HL-60 (cell line): Measurements from ENCODE around the gene AK8.

Experiments used
- GABPA ChIP-seq: IDR thresholded peaks from 2 replicates; pipeline ENCODE4 v1.6.1; 2012; ENCODE audit warnings: low read depth
- POLR2AphosphoS5 ChIP-seq: IDR thresholded peaks from 2 replicates; pipeline ENCODE4 v1.6.1; 2012; ENCODE audit warnings: low read depth
- TF ChIP-seq, protein P1 (sequence below): IDR thresholded peaks from one replicate; pipeline ENCODE4 v1.5.1; 2011; ENCODE audit warnings: low read length, control low read depth, inconsistent platforms; ENCODE audit not compliant: insufficient read depth
- TF ChIP-seq, protein P2 (sequence below): IDR thresholded peaks from 2 replicates; pipeline ENCODE4 v1.6.1; 2012; ENCODE audit warnings: low read depth; ENCODE audit not compliant: insufficient replicate concordance

GRCh38 chr9:132733260-132733815 lies 144.7 kb downstream of the AK8 start:
- TF ChIP-seq, protein P1, sequence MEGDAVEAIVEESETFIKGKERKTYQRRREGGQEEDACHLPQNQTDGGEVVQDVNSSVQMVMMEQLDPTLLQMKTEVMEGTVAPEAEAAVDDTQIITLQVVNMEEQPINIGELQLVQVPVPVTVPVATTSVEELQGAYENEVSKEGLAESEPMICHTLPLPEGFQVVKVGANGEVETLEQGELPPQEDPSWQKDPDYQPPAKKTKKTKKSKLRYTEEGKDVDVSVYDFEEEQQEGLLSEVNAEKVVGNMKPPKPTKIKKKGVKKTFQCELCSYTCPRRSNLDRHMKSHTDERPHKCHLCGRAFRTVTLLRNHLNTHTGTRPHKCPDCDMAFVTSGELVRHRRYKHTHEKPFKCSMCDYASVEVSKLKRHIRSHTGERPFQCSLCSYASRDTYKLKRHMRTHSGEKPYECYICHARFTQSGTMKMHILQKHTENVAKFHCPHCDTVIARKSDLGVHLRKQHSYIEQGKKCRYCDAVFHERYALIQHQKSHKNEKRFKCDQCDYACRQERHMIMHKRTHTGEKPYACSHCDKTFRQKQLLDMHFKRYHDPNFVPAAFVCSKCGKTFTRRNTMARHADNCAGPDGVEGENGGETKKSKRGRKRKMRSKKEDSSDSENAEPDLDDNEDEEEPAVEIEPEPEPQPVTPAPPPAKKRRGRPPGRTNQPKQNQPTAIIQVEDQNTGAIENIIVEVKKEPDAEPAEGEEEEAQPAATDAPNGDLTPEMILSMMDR, result no peak
- no peak for TF ChIP-seq POLR2AphosphoS5
- TF ChIP-seq, protein P2, sequence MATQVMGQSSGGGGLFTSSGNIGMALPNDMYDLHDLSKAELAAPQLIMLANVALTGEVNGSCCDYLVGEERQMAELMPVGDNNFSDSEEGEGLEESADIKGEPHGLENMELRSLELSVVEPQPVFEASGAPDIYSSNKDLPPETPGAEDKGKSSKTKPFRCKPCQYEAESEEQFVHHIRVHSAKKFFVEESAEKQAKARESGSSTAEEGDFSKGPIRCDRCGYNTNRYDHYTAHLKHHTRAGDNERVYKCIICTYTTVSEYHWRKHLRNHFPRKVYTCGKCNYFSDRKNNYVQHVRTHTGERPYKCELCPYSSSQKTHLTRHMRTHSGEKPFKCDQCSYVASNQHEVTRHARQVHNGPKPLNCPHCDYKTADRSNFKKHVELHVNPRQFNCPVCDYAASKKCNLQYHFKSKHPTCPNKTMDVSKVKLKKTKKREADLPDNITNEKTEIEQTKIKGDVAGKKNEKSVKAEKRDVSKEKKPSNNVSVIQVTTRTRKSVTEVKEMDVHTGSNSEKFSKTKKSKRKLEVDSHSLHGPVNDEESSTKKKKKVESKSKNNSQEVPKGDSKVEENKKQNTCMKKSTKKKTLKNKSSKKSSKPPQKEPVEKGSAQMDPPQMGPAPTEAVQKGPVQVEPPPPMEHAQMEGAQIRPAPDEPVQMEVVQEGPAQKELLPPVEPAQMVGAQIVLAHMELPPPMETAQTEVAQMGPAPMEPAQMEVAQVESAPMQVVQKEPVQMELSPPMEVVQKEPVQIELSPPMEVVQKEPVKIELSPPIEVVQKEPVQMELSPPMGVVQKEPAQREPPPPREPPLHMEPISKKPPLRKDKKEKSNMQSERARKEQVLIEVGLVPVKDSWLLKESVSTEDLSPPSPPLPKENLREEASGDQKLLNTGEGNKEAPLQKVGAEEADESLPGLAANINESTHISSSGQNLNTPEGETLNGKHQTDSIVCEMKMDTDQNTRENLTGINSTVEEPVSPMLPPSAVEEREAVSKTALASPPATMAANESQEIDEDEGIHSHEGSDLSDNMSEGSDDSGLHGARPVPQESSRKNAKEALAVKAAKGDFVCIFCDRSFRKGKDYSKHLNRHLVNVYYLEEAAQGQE, result no peak
- no peak for TF ChIP-seq GABPA
